AG09319 (cell line): ENCODE data around the gene CNOT1.

Experiments
- DNase-seq: peaks from one replicate; pipeline ENCODE4 v3.0.0-alpha.2; 2010; ENCODE audit warnings: low read depth; ENCODE audit errors: extremely low read depth
- TF ChIP-seq, protein P1 (sequence below): IDR thresholded peaks from 2 replicates; pipeline ENCODE4 v1.5.1; 2011; ENCODE audit warnings: low read depth, mild to moderate bottlenecking, inconsistent platforms, low read length, moderate library complexity

Gene CNOT1

DNA sequence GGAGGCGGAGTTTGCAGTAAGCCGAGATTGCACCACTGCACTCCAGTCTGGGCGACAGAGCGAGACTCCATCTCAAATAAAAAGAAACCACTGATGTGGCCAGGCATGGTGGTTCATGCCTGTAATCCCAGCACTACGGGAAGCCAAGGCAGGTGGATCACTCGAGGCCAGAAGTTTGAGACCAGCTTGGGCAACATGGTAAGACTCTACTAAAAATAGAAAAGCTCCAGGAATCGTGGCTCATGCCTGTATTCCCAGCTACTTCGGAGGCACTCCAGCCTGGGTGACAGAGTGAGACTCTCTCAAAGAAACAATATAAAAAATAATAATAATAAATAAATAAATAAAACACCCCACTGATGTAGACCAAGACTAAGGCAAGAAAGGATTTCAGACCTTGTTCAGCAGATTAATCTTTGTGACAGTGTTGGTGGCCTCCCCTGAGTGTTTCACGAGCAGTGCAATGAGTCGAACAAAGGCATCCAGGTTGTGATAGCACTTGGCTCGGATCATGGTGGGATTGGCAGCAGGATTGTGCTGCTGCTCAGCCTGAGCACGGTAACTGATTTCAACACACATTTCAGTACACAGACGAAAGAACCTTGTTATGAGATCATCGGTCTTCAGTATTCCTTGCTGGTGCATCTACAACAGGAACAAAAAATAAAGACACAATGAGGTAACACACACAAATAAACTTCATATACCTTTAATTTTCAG is 95.7 kb downstream of the CNOT1 start:
- TF ChIP-seq, protein P1, sequence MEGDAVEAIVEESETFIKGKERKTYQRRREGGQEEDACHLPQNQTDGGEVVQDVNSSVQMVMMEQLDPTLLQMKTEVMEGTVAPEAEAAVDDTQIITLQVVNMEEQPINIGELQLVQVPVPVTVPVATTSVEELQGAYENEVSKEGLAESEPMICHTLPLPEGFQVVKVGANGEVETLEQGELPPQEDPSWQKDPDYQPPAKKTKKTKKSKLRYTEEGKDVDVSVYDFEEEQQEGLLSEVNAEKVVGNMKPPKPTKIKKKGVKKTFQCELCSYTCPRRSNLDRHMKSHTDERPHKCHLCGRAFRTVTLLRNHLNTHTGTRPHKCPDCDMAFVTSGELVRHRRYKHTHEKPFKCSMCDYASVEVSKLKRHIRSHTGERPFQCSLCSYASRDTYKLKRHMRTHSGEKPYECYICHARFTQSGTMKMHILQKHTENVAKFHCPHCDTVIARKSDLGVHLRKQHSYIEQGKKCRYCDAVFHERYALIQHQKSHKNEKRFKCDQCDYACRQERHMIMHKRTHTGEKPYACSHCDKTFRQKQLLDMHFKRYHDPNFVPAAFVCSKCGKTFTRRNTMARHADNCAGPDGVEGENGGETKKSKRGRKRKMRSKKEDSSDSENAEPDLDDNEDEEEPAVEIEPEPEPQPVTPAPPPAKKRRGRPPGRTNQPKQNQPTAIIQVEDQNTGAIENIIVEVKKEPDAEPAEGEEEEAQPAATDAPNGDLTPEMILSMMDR = no peak
- DNase-seq = no peak

DNA sequence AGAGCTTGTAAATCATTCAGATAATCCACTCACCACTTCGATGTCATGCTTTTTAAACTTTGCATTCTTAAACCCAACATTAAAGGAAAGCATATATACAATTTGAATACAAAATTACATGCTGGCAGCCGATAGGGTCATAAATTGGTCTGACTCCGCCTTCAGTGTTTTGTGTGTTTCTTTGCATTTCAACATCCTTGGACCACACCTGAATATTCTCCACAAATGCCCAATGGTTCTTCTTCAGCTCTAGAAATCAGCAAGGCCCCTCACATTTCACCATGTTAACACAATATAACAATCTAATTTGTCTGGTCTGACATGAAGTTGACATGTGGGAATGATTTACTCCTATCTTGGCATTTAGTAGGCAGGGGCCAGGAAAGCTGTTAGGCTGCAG is 97.2 kb downstream of the CNOT1 start:
- TF ChIP-seq, protein P1 = no peak
- DNase-seq = no peak

DNA sequence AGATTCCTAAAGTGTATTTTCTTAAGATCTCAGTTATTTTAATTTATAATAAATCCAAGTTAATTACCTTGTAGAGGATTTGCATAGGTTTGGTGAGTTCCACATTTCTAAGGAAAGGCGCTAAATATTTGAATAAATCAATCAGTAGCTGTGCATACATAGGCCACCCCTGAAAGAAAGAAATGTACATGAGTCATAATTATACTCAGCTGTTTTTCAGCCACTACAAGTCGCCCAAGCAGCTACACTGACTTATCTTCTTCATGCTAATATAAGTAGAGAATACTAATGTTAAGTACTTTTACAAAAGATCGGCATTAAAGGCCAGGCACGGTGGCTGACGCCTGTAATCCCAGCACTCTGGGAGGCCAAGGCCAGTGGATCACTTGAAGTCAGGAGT is 99.4 kb downstream of the CNOT1 start:
- TF ChIP-seq, protein P1 = no peak

DNA sequence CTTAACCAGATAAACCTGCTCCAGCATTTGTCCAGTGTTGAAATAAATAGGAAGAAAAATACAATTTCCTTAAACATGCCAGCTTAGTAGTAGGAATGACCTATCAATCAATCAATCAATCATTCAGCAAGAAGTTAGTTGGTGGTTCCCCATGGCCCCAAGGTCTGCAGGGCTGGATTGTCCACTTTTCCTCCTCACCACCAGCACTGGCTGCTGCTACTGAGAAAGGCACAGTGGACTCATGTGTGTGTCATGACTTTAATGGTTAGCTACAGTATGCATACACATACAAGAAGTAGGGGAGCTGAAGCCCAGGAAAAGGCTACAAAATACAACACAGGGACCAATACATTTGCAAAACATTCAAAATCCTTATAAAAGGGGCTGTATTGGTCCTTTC is 109.9 kb downstream of the CNOT1 start:
- DNase-seq = no peak
- TF ChIP-seq, protein P1 = no peak

More for the DNA sequence above, 99.4 kb downstream of the CNOT1 start:
- DNase-seq = no peak

DNA sequence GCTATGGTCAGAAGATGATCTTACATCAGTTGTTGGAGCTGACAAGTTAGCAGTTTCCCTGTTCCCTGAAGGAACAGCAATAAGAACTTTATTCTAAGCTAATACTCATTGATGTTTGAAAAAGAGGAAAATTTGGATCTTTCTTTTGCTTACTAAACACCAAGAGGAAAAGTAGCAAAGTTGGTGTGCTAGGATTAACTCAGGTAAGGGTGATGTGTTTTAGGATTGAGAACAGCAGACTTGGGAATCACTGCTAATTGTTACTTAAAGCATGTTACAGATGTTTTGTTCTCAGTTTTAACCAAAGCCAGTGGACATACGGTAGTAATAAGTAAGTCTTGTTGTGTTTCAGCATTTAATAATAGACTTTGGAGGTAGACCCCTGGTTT is 110.7 kb downstream of the CNOT1 start:
- TF ChIP-seq, protein P1 = no peak
- DNase-seq = no peak

DNA sequence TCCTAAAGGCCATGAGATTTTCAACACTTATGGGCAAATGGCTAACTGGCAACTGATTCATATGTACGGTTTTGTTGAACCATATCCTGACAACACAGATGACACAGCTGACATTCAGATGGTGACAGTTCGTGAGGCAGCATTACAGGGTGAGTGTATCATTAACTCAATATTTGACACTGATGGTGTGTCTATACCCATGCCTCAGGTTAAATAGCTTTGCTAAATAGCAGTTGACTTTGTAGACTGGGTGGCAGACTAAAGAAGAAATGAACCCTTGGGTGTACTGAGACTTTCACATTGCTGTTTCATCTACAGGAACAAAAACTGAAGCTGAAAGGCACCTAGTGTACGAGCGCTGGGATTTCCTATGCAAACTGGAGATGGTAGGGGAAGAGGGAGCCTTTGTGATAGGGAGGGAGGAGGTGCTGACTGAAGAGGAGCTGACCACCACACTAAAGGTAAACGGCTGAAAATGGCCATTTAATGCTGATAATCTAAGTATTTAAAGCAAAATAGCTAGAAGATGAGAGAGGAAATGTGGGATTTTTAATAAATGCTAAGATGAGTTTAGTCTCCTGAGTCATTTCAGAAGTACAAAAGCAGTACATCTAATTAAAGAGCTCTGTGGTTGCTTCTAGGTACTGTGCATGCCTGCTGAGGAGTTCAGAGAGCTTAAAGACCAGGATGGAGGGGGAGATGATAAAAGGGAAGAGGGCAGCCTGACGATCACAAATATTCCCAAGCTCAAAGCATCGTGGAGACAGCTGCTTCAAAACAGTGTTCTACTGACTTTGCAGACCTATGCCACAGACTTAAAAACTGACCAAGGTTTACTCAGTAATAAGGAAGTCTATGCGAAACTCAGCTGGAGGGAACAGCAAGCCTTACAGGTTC is 111.3 kb downstream of the CNOT1 start:
- no peak for DNase-seq
- TF ChIP-seq, protein P1 = no peak

DNA sequence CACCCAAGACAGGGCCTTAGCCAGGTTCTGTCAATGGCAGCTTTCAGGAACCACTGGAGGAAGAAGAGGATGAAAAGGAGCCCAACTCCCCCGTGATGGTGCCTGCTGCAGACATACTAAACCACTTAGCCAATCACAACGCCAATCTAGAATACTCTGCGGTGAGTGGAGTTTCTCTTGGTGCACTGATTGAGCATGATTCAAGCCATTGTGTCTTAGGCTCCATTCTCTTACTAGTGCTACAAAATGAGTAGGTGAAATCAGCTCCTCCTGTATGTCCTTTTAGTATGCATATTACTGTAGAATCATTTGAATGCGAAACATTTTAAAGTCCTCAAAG is 112.9 kb downstream of the CNOT1 start:
- DNase-seq = no peak
- TF ChIP-seq, protein P1 = no peak
